ENCODE results near the gene NAALADL2. TPM values are rescaled to one million over a fixed set of nuclear protein-coding genes. Genes with fewer than 3 reads are reported as not detected.
A peak's percentile ranks its signal among the peaks of the same experiment; 100 is the strongest.

The NAALADL2 gene
- total RNA-seq, result 10.6 TPM

- DNase-seq, result no peak
These were observed at the start of gene NAALADL2 for GRCh38 chr3:174859114-174859735. Gene NAALADL2 (plus strand): TSS chr3:174859334.

DNA sequence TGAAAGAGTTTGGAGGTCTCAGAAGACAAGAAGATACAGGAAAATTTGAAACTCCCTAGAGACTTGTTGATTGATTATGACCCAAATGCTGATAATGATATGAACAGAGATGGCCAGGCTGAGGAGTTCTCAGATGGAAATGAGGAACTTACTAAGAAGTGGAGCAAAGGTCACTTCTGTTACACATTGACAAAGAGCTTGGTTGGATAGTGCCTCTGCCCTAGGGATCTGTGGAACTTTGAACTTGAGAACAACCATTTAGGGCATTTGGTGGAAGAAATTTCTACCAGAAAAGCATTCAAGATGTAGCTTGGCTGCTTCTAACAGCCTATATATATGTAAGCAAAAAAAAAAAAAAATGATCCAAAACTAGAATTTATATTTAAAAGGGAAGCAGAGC is 48.9 kb upstream of the NAALADL2 start:
- DNase-seq, result no peak

DNA sequence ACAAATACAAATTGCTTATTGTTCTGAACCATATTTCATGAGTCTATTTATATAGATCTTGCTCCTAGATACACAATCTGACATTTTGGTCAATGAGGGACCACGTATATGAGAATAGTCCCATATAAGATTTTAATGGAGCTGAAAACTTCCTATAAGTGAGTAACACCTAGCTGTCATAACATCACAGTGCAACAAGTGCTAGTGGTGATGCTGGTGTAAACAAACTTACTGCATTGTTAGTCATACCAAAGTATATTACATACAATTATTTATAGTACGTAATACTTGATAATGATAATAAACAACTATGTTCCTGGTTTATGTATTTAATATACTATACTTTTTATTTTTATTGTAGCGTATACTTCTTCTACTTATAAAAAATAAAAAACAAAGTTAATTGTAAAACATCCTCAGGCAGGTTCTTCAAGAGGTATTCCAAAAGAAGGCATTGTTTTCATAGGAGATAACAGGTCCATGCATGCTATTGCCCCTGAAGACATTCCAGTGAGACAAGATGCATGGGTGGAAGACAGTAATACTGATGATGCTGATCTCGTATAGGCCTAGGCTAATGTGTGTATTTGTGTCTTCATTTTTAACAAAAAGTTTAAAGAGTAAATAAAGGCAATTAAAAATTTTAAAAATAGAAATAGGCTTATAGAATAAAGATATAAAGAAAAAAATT is 46.8 kb upstream of the NAALADL2 start:
- no peak for DNase-seq

- DNase-seq, result no peak
These were observed 43.4 kb upstream of the NAALADL2 start for GRCh38 chr3:174815750-174816149.

GRCh38 chr3:174820885-174821284 is 38.2 kb upstream of the NAALADL2 start:
- no peak for DNase-seq

GRCh38 chr3:174821477-174821876 is 37.7 kb upstream of the NAALADL2 start:
- no peak for DNase-seq

- DNase-seq, result no peak
These were observed 36.8 kb upstream of the NAALADL2 start for GRCh38 chr3:174822320-174822719.

DNA sequence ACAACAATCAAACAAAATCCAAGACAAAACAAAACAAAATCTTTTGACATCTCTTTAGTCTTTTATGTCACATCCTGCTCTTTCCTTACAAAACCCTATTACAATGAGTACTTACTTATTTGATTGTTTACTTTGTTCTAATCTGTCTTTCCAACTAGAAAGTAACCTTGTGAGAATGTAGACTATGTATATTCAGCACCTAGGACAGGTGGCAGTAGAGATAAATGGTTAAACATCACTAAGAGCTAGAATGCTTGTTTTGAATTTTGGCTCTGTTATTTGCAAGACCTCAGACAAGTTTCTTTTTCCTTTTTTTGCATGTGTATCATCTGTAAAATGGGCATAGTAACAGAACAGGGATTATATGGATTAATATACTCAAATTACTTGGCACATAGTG is 33.1 kb upstream of the NAALADL2 start:
- DNase-seq, result no peak

GRCh38 chr3:174844746-174845145 is 14.4 kb upstream of the NAALADL2 start:
- no peak for DNase-seq

- no peak for DNase-seq
These were observed 13.1 kb upstream of the NAALADL2 start for GRCh38 chr3:174846055-174846454.

- DNase-seq, result no peak
These were observed 4.1 kb upstream of the NAALADL2 start for GRCh38 chr3:174854987-174855386.

DNA sequence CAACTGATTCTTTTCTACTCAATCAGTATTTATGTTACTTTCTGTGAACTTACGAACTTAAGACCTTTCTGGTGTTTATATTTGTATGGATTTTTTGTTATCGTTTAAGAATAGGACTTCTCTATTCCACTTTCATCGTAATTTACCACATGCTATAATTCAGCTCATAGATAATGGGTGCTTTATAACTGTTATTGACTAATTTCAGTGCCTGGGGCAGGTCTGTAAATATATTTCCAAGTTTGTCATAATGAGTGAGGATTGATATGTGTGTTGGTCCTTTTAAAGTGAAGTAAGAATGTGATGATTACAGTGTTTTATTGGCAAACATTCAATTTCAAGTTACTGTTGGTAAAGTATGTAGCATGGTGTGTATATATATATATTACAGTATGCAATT is 1.8 kb upstream of the NAALADL2 start:
- DNase-seq, result no peak

- DNase-seq, result no peak
These were observed 781 bp upstream of the NAALADL2 start for GRCh38 chr3:174858353-174858752.

- no peak for DNase-seq
These were observed 622 bp downstream of the NAALADL2 start for GRCh38 chr3:174859756-174860155.

- DNase-seq, result no peak
These were observed 3.0 kb downstream of the NAALADL2 start for GRCh38 chr3:174862101-174862500.

DNA sequence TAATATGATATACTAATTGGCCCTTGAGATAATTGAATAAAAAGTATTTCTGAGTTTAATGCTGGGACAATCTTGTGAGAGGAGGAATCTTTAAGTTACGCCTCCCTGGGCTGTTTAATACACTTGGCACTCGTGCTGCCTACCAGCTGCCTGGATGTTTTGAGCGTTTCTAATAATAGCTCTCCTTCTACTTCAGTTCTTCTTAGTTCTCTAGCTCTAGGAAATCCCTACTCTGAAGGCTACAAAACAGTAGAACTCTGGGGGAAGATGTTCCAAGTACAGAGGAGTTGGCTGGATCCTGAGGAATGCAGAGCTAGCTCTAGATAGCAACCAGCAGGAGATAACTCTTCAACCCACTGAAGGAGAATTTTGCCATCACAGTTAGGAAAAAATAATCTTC is 3.5 kb downstream of the NAALADL2 start:
- DNase-seq, result peak; percentile 18

- no peak for DNase-seq
These were observed 4.4 kb downstream of the NAALADL2 start for GRCh38 chr3:174863488-174863887.

- DNase-seq, result no peak
These were observed 10.3 kb downstream of the NAALADL2 start for GRCh38 chr3:174869448-174869847.

DNA sequence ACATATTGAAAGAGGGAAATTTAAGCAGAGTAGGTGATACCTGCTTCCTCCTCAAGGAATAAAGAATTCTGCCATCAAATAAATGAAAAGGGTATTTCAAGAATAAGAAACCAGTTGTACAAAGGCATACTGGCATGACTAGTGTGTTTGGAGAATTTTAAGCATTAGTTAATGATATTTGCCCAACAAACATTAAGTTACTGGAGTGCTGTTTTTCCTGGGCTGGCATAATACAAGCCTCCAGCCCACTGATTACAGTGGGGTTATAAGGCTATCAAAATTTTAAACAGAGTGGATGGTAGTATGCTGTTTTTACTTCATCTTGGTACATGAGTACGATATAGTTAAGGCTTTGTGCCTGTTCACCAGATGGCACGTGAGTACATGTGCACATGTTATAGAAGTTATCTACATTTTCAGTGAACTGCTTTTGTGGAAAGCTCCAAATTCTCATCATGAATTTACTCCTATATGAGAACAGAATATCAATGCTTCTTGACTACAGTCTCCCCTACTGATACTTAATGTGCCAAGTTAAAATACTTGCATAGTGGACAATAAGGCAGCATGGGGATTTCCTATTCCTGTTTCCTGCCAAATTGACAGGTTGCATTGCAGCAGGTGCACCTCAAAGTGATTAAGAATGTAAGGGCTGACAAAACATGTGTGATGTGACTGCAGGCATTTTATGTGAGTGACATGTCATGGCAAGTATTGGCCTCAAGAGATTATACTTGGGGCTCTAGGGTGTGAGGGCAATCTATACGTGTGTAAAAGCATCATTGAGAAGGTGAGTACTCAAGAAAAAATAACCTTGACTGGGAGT is 14.9 kb downstream of the NAALADL2 start:
- DNase-seq, result no peak

GRCh38 chr3:174882789-174883188 is 23.7 kb downstream of the NAALADL2 start:
- DNase-seq, result no peak

DNA sequence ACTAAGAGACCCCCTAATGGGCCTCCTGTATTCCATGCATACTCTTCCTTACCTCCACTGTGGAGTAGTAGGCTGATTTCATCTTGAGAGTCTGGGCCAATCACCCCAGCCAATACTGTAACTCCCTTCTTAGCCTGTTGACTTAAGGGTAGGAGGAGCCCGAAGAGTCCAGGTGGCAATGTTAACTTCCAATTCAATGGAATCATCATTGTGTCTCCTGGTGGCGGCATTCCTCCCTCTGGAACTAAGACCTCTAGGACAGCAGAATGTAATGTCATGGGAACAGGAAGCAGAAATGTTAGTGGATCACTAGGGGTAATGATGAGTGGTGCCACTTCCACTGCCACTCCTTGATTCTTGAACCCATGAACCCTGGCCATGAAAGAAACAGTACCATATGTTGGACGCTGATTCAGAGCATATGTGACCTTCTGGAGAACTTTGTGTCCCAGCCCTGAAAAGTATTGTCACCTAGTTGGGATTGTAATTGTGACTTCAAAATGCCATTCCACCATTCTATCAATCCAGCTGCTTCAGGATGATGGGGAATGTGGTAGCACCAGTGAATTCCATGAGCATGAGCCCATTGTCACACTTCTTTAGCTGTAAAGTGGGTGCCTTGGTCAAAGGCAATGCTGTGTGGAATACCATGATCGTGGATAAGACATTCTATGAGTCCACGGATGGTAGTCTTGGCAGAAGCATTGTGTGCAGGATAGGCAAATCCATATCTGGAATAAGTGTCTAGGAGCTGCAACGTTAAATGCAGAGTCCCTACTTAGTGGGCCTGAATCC is 24.9 kb downstream of the NAALADL2 start:
- DNase-seq, result no peak

GRCh38 chr3:174884776-174885568 is 25.8 kb downstream of the NAALADL2 start:
- no peak for DNase-seq
